Stimulated activated CD4-positive, alpha-beta T cell treated with anti-CD3 and anti-CD28 coated beads, Interleukin-1b, Interleukin-23, amount 100 ng/mL, for 1 hour (primary cell): ENCODE results near the gene C17orf58.
"Not testable (repeated sequence)": the region's sequence is repeated elsewhere in the genome, so short reads cannot be mapped to it uniquely, and the experiment has no call there.

Experiments
- DNase-seq, 2 donors: peaks; one replicate each; pipeline ENCODE4 v3.0.0-alpha.2; 2020; ENCODE audit warnings: low read depth in 2 of 2

Gene C17orf58

GRCh38 chr17:68004201-68004600, 7.9 kb upstream of the C17orf58 start:
- no peak for DNase-seq

GRCh38 chr17:67999291-67999911, 3.1 kb upstream of the C17orf58 start:
- DNase-seq = no peak

GRCh38 chr17:67998466-67998865, 2.2 kb upstream of the C17orf58 start:
- DNase-seq = no peak

- no peak for DNase-seq
Measured at GRCh38 chr17:67995570-67996263, 552 bp downstream of the C17orf58 start.

- no peak for DNase-seq
Measured at GRCh38 chr17:67994817-67995569, 1.3 kb downstream of the C17orf58 start.

GRCh38 chr17:67993998-67994361, 2.3 kb downstream of the C17orf58 start:
- no peak for DNase-seq

- peak; percentile 38 to 56 for DNase-seq
Measured at GRCh38 chr17:67993153-67993997, 2.9 kb downstream of the C17orf58 start.

GRCh38 chr17:67992548-67993152, 3.6 kb downstream of the C17orf58 start:
- no peak for DNase-seq

- DNase-seq = no peak
Measured at GRCh38 chr17:67990909-67991308, 5.4 kb downstream of the C17orf58 start.

- DNase-seq = no peak
Measured at GRCh38 chr17:67983383-67983688, 12.9 kb downstream of the C17orf58 start.

GRCh38 chr17:67982686-67983382, 13.4 kb downstream of the C17orf58 start:
- DNase-seq = no peak

GRCh38 chr17:67982034-67982640, 14.1 kb downstream of the C17orf58 start:
- DNase-seq = no peak

- not testable (repeated sequence) for DNase-seq
Measured at GRCh38 chr17:67980883-67981282, 15.4 kb downstream of the C17orf58 start.

GRCh38 chr17:67980456-67980855, 15.8 kb downstream of the C17orf58 start:
- no peak for DNase-seq

- not testable (repeated sequence) for DNase-seq
Measured at GRCh38 chr17:67976306-67976705, 20.0 kb downstream of the C17orf58 start.

GRCh38 chr17:67974598-67975066, 21.6 kb downstream of the C17orf58 start:
- no peak for DNase-seq

GRCh38 chr17:67974185-67974584, 22.1 kb downstream of the C17orf58 start:
- no peak for DNase-seq

GRCh38 chr17:67970783-67971182, 25.5 kb downstream of the C17orf58 start:
- DNase-seq = no peak

GRCh38 chr17:67963145-67963572, 33.1 kb downstream of the C17orf58 start:
- DNase-seq = peak; percentile 43 to 47

GRCh38 chr17:67962156-67962555, 34.1 kb downstream of the C17orf58 start:
- not testable (repeated sequence) for DNase-seq
